ENCODE measurements around the gene SLC12A8. TPM values are rescaled to one million over a fixed set of nuclear protein-coding genes. Genes with fewer than 3 reads are reported as not detected.

The SLC12A8 gene
- total RNA-seq, 1 donor from 2014 or later, result 7.7 TPM

DNA sequence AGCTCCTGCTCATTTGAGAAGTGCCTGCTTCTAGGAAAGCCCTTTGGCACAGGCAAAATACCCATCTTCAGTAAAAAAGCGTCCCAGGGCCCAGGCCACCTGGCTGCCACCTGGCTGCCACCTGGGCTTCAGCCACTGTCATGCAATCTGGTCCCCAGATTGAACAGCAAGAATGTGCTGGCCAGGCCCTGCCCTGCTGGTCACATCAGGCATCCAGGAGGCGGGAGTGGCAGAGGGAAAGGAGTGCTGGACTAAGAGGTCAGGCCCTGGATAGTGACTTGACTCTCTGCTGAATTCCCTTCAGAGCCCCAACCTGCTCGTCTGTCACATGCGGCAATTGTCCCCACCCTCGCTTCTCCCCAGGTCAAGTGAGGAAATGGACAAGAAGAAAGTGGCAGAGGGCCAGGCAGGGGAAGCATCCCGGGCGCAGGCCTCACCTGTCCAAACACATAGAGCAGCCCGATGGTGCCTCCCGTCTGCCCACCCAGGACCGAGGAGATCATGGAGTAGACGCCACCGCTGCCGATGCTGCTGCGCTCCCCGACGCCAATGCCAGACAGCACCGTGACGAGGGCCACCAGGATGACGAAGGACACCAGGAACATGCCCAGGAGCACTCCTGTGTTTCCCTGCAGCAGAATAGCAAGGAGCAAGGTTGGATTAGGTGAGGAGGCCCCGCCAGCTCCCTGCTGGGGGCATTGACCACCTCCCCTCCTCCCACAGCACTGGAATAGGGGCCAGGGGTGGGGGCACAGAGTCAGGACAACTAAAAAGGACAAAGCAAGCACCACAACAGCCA, 25.5 kb downstream of the SLC12A8 start:
- ATAC-seq, result no peak

DNA sequence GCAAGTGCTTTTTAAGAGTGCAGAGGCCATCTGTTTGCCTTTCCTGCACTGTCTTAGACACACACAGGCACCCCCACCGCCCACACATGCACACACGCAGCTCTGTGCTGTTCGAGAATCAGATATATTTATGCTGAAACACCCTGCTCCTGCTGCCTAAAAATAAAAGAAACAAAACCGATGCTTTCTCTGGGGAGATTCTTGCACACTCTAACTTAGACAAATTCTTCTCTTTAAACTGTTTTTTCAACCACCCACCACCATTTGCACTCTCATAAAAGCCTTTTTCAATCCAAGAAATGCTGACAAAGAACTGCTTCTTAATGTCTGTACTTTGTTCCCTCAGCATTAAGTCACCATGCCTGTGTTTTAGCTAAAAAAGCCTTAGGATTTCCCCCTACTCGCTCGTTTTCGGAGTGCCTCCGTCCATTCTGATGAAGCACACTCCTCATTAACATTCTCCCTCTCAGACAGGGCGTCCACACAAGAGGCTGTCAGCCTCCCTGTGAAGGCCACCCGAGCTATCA, 26.2 kb downstream of the SLC12A8 start:
- ATAC-seq, result no peak

DNA sequence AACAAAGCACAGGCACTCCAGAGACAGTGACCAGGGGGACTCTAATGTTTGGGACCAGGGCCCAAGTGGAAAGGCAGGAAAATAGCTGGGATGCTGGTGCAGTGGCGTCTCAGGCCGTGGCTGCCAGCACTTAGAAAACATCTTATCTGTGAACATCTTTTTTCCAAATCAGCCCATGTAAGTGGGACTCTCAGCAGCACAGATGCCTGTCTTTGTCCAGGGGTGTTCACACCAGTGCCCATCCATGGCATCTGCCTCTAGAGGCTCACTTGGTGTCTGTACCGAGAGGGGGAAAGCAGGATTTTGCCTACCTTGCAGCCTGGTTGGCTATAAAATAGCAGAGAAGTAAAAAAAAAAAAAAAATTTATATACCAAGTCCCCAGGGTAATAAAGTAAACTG, 26.7 kb downstream of the SLC12A8 start:
- no peak for ATAC-seq

DNA sequence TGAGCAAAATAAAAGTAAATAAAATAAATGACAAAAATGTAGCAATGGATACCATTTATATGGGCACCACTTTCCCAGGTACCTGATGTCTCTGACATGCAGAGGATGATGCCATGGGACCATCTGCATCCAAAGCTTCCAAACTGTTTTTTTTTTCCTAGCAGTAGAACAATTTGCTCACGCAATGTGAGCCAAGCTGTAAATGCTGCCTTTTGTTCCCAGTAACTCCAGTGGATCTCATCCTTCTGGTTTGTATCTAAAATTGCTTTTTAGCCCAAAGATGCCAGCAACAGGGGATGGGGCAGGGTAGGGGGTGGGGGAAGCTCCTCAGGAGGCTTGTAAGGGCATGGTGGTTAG, 32.7 kb downstream of the SLC12A8 start:
- ATAC-seq, result no peak

DNA sequence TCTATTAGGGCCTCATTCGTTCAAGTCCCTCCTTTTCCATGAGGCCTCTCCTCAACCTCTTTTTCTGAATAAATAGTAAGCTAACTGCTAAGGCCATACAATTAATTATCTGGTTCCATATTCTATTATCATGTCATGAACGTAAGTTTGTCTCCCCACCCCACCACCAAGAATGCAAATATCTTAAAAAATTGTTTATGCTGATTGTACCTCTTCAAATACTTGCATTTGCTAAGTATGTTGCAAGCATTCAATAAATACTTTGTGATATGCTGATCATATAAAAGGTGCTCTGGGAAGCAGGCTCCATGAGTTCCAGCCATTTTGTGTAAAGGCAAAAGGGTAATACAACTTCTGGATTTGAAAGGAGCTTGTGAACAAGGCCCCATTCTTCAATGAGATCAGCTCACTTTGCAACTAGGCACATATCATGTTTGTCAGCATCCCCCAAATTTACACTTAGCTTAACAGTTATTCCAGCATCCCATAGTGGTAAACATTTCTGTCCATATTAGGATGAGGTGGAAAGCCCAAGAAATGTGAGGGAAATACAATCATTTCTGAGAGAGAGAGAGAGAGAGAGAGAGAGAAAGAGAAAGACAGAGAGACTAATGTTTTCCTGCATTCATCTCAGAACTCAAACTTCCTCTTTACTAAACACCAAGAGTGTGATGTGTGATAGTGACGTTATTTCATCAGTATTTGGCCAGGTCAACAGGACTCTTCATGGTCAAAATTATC, 33.2 kb downstream of the SLC12A8 start:
- ATAC-seq, result no peak

DNA sequence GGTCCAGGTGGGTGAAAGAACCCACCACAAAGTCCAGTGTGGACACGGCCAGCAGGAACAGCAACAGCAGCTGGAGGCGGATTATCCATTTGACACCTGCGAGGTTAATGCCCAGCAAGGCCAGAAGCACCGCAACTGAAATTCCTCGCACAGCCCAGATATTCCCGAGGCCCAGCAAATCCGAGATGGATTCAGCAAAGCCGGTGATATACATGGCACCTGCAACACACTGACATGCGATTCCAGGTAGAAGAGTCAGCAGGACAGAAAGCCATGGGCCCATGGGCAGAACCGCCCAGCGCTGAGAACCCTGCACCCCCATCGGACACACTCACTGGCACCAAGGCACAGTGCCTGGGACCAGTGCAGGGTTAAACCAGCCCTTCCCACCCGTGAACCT, 34.8 kb downstream of the SLC12A8 start:
- peak; percentile 18 for ATAC-seq

DNA sequence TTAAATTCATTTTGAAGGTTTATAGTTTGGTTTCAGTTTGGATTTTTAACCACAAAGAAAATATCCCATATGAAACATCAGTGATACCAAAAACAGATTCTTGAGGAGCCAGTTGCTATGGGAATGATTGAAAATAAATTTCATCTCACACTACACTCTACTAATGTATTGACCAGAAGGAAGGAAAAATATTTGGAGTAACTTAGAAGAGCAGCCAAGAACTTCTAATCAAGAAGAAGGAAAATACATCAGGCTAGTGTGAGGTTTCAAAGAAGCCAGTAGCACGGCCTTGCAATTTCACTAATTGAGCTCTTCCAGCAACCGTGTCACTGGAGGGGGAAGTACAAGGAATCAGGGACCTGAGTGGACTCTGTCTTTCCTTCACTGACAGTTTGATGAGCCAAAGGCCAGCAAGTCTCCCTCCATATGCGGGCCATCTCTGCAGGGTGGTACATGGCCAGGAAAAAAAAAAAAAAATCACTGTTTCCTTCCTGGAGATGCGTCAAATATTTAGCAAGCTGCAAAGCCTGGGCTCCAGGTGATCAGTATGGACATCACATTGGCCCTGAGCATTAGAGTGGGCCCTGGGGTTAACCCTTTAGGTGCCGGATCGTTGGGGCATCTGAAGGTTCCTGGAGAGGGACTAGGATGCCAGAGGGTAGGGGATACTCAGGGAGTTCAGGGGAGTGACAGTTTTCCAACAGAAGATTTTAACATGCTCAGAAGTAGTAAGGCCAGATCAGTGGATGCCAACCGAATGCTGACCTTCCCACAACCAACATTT, 37.1 kb downstream of the SLC12A8 start:
- no peak for ATAC-seq

DNA sequence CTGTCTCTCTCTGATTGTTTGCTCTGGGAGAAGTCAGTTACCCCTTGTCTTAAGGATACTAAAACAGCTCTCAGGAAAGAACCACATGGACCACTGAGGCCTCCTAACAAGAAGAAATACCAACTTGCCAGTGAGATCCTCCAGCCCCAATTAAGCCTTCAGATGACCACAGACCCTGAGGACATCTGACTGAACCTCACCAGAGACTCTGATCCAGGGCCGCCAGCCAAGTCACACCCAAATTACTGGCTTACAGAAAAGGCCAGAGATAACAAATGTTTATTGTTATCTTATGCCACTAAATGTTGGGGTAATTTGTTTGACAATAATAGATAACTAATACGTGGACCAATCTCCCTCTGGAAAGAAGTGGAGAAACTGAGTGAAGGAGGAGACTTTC, 40.2 kb downstream of the SLC12A8 start:
- no peak for ATAC-seq

DNA sequence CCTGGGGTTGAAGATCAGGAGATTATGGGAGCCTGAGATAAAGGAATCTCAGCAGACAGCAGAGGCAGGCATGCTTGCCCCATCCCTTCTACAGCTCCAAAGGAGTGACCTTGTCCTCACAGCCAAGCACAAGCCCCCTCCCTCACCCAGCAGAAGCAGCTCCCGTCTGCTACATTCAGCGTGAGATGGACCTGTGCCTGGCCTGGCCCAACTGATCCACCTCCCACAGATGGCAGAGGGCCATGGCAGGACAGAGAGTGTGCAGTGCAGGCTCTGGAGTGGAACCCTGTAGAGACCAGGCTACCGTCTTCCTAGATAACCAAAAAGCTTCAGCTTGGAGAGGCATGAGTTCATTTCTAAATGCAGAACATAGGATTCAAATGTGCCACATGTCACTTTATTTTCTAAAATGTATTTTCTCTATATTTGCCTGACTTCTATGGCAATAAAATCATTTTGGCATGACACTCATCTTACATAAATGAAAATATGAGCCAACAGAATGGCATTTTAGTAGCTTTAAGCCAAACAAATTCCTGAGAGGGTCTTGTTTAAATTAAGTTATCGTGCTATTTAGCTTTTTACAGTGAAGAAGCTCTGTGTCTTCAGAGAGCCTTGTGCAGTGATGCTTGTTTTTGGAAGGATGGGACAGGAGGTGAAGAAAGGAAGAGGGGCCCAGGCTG, 43.7 kb downstream of the SLC12A8 start:
- ATAC-seq, result no peak

DNA sequence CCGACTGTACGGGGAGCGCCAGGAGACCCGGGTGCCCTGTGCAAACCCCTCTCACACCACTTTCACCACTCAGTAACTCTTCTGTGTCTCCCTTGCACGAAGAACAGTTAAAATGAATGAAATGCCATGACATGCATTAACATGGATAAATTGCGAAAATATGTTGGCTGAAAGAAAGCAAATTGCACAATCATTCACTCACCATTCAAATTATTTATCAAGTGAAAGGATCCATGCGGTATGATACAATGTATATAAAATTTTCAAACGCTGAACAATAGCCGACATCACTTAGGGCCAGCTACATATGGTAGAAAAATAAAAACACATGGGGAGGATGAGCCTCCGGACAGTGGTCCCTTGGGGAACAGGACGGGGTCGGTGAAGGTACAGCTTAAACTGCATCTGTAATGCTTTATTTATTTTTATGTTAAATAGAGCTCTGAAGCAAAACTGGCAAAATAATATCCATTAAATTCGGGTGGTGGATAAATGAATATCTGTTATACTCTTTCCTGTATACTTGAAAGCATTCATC, 45.9 kb downstream of the SLC12A8 start:
- no peak for ATAC-seq

DNA sequence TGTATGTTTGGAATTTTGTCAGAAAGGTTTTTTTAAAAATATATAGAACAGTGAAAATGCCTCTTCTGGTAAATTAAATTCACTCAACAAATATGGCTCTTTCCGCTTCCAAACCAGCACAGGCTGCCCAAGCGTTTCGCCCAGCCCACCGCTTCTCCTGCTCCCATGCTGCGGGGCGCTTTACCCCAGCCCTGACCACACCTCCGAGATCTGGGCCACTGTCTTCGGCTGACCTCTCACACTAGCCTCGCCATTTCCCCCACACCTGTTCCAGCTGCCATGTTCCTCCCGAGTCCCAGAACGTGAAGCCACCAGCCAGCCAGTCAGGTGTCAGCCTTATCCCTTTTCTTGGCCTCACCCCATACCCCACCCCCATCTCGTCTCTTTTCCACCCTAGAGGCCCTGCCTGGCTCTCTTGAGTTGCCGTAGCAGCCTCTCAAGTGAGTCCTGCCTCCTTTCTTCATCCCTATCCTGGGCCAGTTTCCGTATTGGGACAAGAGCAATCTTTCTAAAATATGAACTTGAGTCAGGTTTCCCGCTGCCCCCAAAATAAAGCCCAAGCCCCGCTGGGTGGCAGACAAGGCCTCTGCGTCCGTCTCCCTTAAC, 46.5 kb downstream of the SLC12A8 start:
- ATAC-seq, result no peak

DNA sequence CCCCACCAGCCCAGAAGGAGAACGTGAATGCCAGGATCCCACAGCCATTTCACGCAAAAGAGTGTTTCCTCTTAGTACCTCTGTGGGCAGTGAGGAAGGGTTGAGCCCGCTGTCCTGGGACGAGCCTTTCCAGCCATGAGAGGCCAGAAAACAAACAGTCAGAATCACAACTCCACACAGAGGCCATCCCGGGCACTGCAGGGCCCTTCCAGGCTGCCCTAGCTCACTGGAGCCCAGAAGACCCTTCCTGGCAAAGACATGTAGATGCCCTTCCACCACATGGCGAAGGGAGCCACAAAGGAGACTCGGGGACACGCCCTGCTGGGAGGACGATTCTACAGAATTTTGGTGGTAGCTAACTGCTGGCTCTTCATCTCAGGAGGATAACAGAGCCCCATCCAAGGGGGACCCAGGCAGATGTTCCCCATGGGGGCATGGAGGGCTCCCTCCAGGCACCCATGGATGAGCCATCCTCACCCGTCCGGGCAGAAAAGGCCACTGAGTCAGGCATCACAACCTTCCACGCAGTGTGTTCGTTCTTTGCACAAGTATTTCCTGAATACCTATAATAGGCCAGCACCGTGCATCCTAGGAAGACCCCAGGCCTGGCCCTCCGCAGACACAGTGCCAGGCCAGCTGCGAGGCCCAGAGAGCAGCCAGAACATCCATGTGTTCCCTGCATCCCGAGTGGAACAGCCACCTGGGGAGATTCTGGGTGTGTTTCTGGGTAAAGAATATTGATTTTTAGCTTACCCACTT, 47.2 kb downstream of the SLC12A8 start:
- ATAC-seq, result no peak

DNA sequence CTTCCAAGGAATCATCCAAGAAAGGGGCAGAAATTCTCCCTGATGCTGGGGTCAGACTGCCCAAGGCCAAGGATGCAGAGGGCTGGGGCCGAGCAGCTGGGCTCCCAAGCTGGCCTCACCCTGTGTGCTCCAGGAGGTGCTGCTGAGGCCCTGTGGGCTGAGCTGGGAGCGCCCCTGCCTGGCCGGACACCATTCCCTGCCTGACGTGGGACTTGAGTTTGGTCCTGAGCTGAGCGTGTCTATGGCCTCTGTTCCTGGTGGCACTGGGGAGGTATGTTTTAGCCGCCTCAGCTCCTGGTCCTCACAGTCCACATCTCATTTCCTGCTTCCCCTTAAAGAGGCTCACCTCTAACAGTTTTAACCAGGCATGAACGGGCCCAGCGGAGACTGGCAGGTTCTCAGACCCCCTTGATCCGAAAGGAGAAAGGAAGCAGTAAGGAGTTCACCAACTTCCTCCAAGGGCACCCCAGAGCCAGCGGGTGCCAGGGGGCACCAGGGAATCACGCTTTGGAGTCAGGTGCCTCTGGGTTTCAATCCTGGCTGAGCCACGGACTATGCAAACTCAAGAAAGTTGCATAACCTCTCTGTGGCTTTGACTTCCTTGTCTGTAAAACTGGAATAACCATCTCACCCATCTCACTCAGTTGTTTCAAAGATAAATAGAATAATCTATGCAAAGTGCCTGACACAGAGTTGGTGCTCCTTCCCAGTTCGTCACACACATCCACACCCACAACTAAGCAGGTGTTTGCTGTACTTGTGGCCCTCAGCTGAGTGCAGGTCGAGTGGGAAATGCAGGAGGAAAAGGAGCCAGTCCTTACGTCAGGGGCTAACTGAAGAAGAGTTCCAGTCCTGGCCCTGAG, 48.6 kb downstream of the SLC12A8 start:
- peak; percentile 89 for ATAC-seq

DNA sequence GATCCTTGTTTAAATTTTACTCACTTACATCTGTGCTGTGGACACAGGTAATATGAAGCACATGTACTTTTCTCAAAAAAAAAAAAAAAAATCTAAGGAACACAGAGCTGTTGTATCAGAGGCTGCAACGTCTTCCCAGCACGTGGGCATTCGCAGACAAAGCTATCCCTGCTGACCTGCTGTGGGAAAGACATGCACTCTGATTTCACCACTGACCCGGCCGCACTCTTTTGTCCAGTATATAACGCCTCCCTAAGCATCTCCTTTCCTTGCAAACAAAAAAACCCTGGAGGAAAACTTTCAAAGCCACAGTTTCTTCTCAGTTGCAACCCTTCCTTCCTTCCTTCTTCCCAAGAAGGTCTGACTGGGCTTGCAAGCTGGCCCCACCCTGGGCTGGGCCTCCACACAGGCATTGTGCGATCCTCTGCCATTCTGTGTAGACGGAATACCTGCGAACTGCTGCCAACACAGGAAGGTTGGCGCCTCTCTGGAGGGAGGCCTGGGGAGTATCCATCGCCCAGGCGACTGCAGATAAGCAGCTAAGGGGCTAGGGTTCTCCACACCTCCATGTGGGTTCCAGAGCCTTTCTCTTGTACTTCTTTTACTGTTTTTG, 50.8 kb downstream of the SLC12A8 start:
- ATAC-seq, result peak; percentile 74

DNA sequence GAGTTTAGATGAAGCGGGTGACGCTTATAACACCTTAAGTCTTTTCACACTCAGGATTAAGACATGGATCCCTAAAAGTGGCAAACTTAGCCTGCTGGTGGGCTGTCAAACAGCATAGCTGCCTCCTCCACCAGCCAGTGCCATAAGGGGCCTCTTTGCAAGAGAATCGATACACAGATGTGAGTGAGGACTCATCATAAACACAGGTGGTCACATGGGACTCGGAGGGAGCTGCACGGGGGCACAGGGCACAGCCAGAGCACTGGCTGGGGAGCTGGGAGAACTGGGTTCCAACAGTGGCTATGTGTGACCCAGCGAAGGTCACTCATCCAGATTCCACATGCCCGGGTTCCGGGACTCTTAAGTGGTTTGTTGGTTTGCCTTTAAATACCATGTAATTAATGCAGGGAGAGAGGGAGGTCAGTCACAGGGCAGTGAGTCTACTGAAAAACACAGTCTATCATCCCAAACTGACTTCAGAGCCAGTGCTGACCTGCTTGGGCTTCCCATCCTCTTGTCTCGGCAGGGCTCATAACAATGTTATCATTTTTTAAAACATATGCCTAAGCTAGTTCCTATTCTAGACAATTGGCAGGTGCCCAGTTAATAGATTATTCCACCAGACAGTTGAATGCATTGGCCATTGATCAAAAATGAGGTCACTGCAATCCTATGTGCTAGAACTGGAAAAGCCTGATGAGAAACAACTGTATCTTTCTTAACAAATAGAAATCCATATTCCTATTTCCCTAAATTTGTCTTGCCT, 51.8 kb downstream of the SLC12A8 start:
- ATAC-seq, result peak; percentile 36

DNA sequence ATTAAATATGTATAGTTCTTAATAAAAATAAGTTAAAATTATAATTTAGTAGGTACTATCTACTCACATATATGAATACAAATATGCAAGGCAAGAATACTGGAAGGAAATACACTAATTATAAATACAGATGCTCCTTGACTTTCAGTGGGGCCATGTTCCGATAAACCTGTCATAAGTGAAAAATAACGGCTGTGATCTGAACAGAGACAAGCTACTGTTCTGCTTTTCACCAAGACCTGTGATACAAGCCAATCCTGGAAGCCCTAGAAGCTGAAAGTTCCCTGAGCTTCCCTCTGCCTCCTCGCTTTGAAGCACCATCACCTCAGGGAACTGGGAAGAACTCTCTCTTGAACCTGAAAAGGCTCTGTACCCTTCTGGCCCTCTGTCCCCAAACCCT, 55.4 kb downstream of the SLC12A8 start:
- ATAC-seq, result no peak

DNA sequence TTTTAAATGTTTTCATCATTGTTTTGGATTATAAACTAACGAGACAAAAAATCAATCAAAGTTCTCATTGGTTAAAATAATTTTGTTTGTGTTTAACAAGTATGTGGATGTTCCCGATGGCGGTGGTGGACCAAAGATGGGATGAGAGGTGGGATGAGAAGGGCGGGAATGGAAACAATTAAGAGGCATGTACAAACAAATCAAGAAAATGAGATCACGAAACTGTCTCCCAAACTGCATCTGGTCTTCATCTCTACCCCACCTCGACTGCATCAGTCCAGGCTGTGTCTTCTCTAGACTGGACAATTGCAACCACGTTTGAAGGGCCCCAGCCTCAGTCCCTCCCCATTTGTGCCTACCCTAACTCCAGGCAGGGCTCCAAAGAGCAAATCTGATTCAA, 56.1 kb downstream of the SLC12A8 start:
- ATAC-seq, result no peak

DNA sequence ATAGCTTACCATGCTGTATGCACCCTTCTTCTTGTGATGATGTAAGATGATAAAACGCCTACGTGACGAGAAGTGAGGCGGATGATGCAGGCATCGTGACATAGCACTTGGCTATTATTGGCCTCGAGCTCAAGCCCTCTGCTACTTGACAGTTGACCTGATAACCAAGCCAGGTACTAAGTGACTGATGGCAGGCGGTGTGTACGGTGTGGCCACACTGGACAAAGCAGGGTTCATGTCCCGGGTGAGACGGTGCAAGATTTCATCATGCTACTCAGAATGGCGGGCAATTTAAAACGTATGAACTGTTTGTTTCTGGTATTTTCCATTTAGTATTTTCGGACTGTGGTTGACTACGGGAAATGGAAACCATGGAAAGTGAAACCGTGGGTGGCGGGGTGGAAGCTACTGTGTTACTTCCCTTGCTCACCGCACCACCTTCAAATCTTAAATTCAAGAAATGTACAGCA, 57.7 kb downstream of the SLC12A8 start:
- ATAC-seq, result no peak

DNA sequence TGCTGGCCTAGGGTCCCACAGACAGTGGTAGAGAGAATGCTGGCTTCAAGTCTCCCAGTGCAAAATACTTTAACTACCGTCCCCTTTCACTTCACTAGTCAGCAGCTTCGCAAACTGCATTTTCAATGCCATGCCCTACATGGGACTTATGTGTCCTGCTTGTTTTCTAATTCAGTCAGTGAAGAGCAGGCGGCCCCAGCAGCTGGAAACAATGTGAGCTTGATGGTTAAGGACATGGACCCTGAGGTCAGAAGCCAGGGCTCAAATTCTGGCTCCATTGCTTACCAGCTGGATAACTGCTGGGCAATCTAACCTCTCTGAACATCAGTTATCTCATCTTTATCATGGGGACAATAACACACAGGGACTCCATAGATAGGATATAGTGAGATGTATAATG, 58.4 kb downstream of the SLC12A8 start:
- no peak for ATAC-seq

Measured in esophagus mucosa (tissue), 1 donor.